ENCODE results near the gene SLC35F3. TPM values are rescaled to one million over a fixed set of nuclear protein-coding genes. Genes with fewer than 3 reads are reported as not detected.

The SLC35F3 gene
- total RNA-seq, 6 experiments from 2014 or later: 0.26 to 0.58 (median 0.46) TPM

DNA sequence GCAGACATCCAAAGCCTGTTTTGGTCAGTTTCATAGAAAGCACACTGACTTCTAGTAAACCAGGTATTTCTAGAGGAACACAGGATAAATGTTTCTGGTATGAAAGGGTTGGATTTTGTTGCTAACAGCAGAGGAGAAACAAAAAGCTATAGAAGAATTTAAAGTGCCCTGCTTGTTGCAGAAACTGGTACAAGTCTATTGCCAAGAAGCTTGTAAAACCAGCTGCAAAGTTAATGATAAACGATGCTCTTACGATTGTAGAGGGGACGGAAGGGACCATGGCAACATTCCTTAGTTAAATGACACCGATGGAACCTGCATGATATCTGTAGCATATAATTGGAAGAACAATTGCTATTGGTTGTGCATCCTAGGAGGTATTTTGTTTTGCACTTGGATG, 40.1 kb downstream of the SLC35F3 start:
- TF ChIP-seq, protein P1, sequence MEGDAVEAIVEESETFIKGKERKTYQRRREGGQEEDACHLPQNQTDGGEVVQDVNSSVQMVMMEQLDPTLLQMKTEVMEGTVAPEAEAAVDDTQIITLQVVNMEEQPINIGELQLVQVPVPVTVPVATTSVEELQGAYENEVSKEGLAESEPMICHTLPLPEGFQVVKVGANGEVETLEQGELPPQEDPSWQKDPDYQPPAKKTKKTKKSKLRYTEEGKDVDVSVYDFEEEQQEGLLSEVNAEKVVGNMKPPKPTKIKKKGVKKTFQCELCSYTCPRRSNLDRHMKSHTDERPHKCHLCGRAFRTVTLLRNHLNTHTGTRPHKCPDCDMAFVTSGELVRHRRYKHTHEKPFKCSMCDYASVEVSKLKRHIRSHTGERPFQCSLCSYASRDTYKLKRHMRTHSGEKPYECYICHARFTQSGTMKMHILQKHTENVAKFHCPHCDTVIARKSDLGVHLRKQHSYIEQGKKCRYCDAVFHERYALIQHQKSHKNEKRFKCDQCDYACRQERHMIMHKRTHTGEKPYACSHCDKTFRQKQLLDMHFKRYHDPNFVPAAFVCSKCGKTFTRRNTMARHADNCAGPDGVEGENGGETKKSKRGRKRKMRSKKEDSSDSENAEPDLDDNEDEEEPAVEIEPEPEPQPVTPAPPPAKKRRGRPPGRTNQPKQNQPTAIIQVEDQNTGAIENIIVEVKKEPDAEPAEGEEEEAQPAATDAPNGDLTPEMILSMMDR (IDR thresholded peaks at IDR 0.05): no peak
- no peaks in the 10 kb centered on the region for H3K4me1 Mint-ChIP-seq (ENCODE audit: low read depth)
- H3K27me3 Mint-ChIP-seq (ENCODE audit: insufficient read depth): no peaks in the 10 kb centered on the region; the same call in 1 of the 2 replicates
- H3K4me3 Mint-ChIP-seq: no peak overlapping the region
- DNase-seq: no peak
- peaks cover 52% of the 10 kb centered on the region for H3K9me3 Mint-ChIP-seq
- H3K36me3 Mint-ChIP-seq (ENCODE audit: low read depth): no peaks in the 10 kb centered on the region
- no peak overlapping the region for H3K27ac Mint-ChIP-seq

DNA sequence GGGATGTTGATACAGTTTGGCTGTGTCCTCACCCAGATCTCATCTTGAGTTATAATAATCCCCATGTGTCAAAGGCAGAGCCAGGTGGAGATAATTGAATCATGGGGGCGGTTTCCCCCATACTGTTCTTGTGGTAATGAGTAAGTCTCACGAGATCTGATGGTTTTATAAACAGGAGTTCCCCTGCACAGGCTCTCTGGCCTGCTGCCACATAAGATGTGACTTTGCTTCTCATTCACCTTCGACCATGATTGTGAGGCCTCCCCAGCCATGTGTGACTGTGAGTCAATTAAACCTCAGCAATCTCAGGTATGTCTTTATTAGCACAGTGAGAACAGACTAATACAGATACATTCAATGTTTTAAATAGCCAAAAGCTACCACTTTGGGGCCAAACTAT, 41.1 kb downstream of the SLC35F3 start:
- no peak for DNase-seq
- Mint-ChIP-seq H3K27ac (no peak overlapping the region), H3K4me3 (no peak overlapping the region), H3K27me3 (ENCODE audit: insufficient read depth) (no peaks in the 10 kb centered on the region; the same call in 1 of the 2 replicates), H3K36me3 (ENCODE audit: low read depth) (no peaks in the 10 kb centered on the region), H3K9me3 (peaks cover 50% of the 10 kb centered on the region), H3K4me1 (ENCODE audit: low read depth) (no peaks in the 10 kb centered on the region)
- TF ChIP-seq, protein P1 (IDR thresholded peaks at IDR 0.05): no peak

DNA sequence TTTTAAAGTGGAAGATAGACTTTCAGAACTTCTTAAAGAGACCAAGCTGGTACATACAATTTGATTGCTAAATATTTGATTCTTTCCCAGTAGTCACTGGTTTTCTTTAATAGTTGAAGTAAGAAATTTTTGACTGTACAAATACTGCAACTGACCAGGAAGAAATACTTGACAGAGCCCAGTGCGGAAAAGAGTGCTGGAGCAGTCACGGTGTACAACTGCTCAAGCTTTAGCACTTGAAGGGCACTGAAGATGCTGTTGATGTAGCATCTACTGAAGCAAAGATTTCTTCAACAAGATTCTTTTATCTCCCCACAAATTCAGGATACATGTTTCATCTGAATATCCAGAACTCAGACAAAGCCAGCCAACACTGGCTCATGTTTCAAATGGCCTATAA, 41.5 kb downstream of the SLC35F3 start:
- Mint-ChIP-seq H3K36me3 (ENCODE audit: low read depth) (no peaks in the 10 kb centered on the region), H3K9me3 (peaks cover 50% of the 10 kb centered on the region), H3K27me3 (ENCODE audit: insufficient read depth) (no peaks in the 10 kb centered on the region; the same call in 1 of the 2 replicates), H3K4me3 (no peak overlapping the region), H3K27ac (no peak overlapping the region), H3K4me1 (ENCODE audit: low read depth) (no peaks in the 10 kb centered on the region)
- TF ChIP-seq, protein P1 (IDR thresholded peaks at IDR 0.05): no peak
- no peak for DNase-seq

DNA sequence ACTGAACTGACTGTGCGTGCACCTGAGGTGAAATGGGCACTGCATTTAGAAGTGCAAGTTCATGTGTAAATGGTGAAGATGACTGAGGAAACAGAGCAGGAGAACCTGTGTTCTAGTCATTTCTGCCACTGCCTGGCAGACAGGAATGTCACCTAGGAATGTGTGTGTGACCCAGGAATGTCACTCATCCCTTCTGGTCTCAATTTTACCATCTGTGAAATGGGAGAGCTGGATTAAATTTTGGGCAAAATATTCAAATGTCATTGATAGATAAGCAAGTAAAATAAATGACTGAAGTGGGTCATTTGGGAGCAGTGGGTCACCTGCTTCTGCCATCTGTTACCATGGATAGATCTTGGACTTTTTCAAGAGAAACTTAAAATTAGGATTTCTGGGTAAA, 42.2 kb downstream of the SLC35F3 start:
- Mint-ChIP-seq H3K4me1 (ENCODE audit: low read depth) (no peaks in the 10 kb centered on the region), H3K4me3 (no peak overlapping the region), H3K27me3 (ENCODE audit: insufficient read depth) (no peaks in the 10 kb centered on the region; the same call in none of the 2 replicates), H3K36me3 (ENCODE audit: low read depth) (no peaks in the 10 kb centered on the region), H3K9me3 (peaks cover 56% of the 10 kb centered on the region), H3K27ac (no peak overlapping the region)
- TF ChIP-seq, protein P1 (IDR thresholded peaks at IDR 0.05): no peak
- no peak for DNase-seq

DNA sequence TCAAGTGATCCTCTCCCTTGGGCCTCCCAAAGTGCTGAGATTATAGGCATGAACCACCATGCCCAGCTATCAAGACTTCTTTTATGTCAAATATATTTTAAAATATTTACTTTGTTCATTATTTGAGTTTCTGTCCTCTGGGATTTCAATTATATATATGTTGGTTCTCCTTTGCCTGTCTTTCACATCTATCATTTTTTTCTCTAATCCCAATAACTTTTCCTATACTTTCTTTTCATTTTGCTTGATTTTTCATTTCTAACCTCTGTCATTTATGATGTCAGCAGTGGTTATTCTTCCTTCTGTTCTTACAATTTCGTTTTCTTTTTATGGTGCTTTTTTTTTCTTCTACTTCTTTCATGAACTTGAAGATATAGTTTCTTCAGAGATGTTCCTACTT, 47.3 kb downstream of the SLC35F3 start:
- TF ChIP-seq, protein P1 (IDR thresholded peaks at IDR 0.05): no peak
- Mint-ChIP-seq H3K4me3 (no peak overlapping the region), H3K36me3 (ENCODE audit: low read depth) (no peaks in the 10 kb centered on the region), H3K4me1 (ENCODE audit: low read depth) (no peaks in the 10 kb centered on the region), H3K9me3 (peaks cover 66% of the 10 kb centered on the region), H3K27me3 (ENCODE audit: insufficient read depth) (no peaks in the 10 kb centered on the region; the same call in none of the 2 replicates), H3K27ac (no peak overlapping the region)
- no peak for DNase-seq

DNA sequence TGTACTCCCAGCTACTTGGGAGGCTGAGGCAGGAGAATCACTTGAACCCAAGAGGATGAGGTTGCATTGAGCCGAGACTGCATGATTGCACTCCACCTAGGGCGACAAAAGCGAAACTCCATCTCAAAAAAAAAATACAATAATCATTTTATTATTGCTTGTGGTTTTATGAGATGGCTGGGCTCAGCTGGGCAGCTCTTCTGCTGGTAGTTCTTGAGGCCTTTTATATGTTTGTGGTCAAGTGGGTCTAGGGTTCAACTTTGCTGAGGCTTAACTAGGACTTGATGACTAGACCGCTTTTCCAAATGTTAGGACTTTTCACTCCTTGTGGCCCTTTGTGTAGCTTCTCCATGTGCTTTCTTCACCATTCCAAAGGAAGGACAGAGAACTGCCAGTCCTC, 53.2 kb downstream of the SLC35F3 start:
- TF ChIP-seq, protein P1 (IDR thresholded peaks at IDR 0.05): no peak
- Mint-ChIP-seq H3K4me1 (ENCODE audit: low read depth) (no peaks in the 10 kb centered on the region), H3K27me3 (ENCODE audit: insufficient read depth) (peaks cover 1% of the 10 kb centered on the region; the same call in 1 of the 2 replicates), H3K36me3 (ENCODE audit: low read depth) (peaks cover 5% of the 10 kb centered on the region; the same call in 1 of the 2 replicates), H3K4me3 (no peak overlapping the region), H3K9me3 (peaks cover 63% of the 10 kb centered on the region), H3K27ac (no peak overlapping the region)
- no peak for DNase-seq
